Astrocyte of the cerebellum (primary cell): ENCODE data around the gene CTSH.

Experiments
- DNase-seq: peaks from one replicate; pipeline ENCODE4 v3.0.0-alpha.2; 2011; ENCODE audit warnings: low read depth
- H3K4me3 ChIP-seq: 2 replicates; pipeline ENCODE4 v1.5.1; 2011; ENCODE audit warnings: mild to moderate bottlenecking, low read depth, low read length, moderate library complexity
- CTCF ChIP-seq: IDR thresholded peaks from 2 replicates; pipeline ENCODE4 v1.5.1; 2012; ENCODE audit warnings: low read length, low read depth, moderate library complexity, mild to moderate bottlenecking; ENCODE audit errors: missing control alignments
- in situ Hi-C: cut with HindIII; loops from 2 replicates; pipeline ENCODE4 v1.10.0; 2017; ENCODE audit warnings: low sequenced_read_pairs

Gene CTSH

GRCh38 chr15:78977591-78978347 is 32.9 kb upstream of the CTSH start:
- TF ChIP-seq CTCF: no peak
- no peak for DNase-seq
- H3K4me3 ChIP-seq: no peak overlapping the region
- in situ Hi-C loops: no loop called here

- DNase-seq: no peak
- in situ Hi-C loops: no loop called here
- TF ChIP-seq CTCF: no peak
- no peak overlapping the region for H3K4me3 ChIP-seq
These were observed 32.3 kb upstream of the CTSH start for GRCh38 chr15:78977091-78977571.

- H3K4me3 ChIP-seq: no peak overlapping the region
- TF ChIP-seq CTCF: no peak
- DNase-seq: no peak
- in situ Hi-C loops: no loop called here
These were observed 31.8 kb upstream of the CTSH start for GRCh38 chr15:78976691-78977090.

DNA sequence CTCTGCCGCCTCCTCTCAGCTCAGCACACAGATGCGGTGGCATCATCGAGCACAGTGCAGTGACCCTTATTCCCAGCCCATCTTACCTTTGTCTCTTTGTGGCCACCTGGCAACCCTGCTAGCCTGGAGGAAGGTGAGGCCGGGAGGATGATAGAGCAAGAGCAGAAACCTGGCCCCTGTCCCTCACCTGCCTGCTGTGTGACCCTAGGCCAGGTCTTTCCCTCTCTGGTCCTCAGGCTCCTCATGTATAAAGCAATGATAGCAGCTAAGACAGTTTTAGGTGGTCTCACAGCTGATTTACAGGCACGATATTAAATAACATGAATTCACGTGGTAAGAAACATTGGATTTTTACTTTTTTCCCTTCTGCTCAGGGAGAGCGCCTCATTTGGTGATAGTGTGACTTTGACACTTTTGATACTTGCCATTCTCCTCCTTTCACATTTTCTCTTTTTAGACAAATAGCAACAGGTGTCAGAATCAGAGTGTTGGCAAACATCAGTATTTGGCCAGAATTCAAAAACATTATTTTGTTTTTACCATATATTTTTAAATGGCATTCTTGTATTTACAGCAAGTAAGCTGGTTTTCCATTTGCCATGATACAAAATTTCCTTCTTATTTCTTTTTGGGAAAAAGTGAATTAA is 29.5 kb upstream of the CTSH start:
- no peak for TF ChIP-seq CTCF
- in situ Hi-C loops: no loop called here
- no peak for DNase-seq
- H3K4me3 ChIP-seq: no peak overlapping the region

- in situ Hi-C loops: no loop called here
- no peak overlapping the region for H3K4me3 ChIP-seq
- TF ChIP-seq CTCF: no peak
- no peak for DNase-seq
These were observed 25.0 kb upstream of the CTSH start for GRCh38 chr15:78969687-78970349.

DNA sequence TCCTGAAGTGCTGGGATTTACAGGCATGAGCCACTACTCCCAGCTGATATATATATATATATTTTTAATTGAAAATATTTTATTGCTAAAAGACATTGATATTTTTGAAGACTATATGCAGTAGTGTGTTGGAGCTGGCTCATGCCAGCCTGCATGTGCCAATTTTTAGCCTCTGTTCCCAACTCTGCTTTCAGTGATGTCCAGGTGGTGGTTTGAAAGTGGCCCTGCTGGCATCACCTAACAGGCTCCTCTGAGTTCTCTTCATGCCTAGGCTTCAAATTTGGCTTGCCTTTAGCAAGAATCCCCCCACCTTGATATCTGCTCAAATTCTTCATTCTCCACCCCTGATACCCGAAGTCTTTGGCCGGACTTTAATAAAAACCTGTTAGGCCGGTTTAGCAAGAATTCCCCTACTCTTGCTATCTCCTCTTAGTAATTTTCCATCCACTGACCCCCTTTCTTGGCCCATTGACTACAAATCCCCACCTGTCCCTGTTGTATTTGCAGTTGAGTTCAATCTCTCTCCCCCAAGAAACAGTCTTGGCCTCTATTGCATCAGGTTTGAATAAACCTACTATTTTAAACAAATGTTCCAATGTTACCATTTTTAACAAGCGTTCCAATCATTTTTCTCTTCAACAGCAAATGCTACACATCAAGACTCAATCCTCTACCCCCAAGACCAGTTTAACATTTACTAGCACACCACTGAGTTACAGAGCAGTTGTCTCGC is 23.9 kb upstream of the CTSH start:
- no peak for TF ChIP-seq CTCF
- in situ Hi-C loops: no loop called here
- no peak for DNase-seq
- no peak overlapping the region for H3K4me3 ChIP-seq
